ENCODE measurements around the gene NDUFV1.
"Not testable (repeated sequence)": the region's sequence is repeated elsewhere in the genome, so short reads cannot be mapped to it uniquely, and the experiment has no call there.

NDUFV1 gene

DNA sequence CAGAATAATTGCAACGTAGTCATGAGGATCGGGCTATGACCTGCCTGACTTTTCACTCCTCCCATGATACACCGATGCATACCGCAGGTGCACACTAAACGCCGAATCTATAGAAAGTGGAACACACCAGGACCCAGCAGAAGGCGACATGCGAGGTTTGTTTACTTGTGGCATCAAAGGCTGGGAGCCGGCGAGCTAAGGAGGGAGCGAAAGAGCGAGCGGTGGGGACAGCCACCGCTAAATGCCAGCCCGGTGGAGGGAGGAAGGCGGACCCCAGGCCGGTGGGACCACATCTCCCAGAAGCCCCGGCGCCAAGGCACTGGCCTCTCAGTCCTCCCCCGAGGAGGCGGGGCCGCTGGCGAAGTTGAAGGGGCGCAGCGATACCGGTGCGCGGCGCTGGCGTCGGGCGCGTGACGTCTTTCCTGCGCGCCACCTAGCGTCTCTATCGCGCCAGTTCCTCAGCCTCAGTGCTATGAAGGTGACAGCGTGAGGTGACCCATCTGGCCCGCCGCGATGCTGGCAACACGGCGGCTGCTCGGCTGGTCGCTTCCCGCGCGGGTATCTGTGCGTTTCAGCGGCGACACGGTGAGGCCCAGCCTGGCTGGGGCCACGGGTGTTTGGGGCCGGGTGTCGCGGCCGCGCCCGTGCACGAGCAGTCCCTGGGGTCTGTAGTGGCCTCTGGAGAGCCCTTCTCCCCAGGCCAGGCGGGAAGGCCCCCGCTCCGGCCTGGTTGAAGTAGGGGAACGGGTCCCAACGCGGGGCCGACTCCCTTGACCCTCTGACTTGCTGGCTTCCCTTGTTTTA lies at the start of gene NDUFV1:
NDUFV1 (plus strand) TSS at position 445 of the 804 bp plus-strand sequence; CDS start at position 514, 69 bp downstream.
- DNase-seq: peak; percentile 95

DNA sequence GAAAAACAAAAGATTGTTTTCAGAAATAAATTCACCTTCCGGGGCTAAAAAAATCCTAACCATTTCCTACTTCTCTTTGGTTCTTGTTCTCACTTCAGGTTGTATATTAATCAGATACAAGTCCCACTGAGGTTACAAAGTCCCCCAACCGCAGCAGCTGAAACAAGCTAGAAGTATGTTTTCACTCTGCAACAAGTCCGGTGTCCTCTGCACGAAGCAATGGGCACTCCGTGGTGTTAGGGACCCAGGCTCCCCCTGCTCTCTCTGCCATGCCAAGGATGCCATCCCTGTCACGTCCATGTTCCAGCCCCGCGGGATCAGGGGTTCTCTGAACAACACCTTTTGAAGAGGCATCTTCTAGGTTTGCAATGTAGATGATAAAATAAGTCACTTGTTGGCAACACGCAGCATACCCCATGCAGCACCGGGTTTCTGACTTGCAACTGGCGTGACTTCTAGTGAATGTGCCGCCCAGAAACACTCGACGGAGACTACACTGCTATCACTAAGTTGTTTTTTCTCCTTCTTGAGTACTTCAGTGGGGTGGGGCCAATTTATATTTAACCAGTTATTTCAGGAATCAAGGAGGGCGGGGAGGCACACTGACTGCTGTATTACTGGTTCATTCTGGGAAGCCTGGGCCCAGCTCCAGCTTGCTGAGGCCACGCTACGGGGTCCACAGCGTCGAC lies 48.5 kb upstream of the NDUFV1 start:
- no peak for DNase-seq

DNA sequence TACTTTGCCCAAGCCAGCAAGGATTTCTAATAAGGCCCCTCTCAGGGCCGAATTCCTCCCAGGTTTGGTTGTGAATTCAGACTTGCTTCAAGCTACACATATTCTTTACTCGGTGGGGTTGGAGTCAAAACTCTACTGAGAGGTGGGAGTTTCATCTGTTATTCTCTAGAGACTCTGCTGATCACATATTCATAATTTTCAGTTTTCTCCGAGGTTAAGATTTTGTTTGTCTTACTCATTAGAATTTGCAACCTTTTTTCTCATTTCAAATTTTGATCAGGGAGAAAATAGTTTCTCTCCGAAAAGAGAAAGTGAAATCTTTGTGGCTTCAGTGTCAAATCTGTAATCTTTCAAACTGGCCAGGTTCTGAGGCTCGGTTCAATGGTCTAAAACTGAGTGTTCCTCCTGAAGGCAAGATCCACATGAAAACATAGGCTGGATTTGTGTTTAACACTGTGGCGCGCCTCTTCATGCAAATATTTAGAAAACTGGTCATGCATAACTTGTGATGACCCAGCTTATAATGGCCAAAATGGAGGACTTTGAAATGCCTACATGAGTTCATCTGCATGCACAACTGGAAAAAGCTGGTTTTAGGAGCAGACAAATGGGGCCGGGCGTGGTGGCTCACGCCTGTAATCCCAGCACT lies 44.6 kb upstream of the NDUFV1 start:
- no peak for DNase-seq

DNA sequence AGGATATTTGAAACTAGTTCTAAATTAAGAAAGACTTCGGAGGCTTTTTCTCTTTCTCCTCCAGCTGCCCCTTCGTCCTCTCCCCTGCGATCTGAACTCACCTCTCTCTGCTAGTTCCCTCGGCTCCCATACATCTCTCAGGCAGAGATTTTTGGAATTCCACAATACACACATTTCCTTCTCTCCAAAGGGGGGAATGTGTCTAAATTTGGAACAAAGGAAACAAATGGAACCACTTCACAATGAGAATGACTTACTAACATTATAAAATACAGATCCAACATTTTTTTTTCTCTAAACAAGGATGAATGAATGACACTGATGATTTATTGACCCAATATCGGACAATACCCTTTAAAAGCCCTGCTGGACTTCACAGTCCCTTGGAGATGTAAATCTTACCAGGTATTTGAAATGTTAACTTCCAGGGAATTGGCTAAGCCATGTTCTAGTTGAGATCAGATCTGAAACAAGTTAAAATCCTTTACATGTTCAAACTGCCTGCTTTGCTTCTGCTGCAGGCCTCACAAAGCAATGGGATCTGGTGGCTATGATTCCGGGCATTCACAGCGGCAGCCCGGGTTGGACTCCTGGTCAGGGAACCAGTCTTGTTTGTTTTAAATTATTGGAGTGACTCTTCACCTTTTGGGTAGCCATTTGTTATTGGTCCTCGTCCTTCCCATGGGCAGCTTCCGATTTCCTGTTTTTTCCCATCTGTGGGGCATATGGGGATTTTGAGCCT lies 43.6 kb upstream of the NDUFV1 start:
- no peak for DNase-seq

DNA sequence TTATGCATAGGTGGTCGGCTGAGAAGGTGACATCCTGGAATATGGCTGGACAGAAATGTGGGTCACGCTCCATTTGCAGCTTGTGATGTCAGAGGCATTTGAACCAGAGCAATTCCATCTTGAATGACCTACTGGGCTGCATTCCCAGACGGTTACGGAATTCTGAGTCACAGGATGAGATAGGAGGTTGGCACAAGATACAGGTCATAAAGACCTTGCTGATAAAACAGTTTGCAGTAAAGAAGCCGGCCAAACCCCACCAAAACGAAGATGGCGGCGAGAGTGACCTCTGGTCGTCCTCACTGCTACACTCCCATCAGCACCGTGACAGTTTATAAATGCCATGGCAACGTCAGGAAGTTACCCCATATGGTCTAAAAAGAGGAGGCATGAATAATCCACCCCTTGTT lies 43.0 kb upstream of the NDUFV1 start:
- DNase-seq: not testable (repeated sequence)

DNA sequence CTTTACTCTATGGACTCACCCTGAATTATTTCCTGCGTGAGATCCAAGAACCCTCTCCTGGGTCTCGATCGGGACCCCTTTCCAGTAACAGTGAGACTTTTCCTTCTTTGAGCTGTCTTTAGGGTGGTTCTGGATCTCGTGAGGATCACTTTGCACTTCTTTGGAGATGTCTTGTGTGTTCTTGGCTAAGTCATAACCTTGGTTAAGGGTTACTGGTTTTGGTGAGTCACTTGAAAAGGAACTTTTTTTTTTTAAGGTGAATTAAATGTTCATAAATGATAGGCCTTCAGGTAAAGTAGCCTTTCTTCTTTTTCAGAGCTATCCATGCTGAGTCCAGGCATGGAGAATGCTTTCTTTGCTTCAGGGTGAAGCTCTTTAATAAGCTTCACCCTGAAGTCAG lies 42.5 kb upstream of the NDUFV1 start:
- no peak for DNase-seq

DNA sequence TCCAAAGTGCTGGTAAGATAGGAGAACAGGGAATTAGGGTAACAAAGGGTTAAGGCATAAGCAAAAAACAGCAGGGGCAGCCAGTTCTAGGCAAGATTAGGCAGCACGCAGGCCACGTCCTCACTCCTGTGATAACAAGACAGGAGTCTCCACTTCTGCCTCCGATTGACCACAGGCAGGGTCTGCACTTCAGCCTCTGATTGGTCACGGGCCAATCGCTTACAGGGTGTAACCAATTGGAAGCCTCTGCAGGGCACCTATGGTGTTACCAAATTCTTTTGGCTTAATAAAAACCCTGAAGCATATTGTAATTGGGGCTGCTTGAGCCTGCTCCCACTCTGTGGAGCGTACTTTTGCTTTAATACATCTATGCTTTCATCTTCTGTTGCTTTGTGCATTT lies 35.3 kb upstream of the NDUFV1 start:
- DNase-seq: no peak

DNA sequence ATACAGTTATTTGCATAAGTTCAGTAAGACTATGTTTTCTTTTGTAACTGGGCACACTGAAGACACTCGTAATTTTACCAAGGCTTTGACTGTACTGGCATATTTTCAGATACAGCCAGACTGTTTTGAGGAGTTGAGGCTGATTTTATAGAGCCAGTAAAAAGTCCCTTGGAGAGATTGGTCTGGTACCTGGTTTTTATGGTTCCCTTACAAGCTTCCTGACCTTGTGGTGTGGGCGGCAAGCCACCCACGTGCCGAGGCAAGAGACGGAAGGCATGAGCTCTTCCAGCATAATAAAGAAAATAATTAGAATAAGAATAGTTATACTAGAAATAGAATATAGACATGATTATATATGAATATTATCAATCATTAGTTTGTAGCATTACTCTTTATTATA lies 34.4 kb upstream of the NDUFV1 start:
- no peak for DNase-seq

DNA sequence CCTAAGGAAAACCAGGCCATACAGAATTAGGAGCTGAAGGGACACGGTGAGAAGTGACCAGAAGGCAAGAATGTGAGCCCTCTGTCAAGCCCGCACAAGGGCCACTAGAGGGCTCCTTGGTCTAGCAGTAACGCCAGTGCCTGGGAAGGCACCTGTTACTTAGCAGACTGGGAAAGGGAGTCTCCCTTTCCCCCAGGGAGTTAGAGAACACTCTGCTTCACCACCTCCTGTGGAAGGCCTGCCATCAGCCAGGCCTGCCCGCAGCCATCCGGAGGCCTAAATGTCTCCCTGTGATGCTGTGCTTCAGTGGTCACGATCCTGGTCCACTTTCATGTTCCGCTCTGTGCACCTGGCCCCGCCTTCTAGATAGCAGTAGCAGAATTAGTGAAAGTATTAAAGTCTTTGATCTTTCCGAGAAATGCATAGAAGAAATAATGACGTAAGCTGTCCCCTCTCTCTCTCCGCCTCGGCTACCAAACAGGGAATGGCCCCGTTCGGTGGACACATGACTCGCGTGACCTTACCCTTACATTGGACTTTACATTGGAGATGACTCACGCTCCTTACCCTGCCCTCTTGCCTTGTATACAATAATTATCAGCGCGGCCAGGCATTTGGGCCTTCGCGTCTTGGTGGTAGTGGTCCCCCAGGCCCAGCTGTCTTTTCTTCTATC lies 33.9 kb upstream of the NDUFV1 start:
- DNase-seq: peak; percentile 42

DNA sequence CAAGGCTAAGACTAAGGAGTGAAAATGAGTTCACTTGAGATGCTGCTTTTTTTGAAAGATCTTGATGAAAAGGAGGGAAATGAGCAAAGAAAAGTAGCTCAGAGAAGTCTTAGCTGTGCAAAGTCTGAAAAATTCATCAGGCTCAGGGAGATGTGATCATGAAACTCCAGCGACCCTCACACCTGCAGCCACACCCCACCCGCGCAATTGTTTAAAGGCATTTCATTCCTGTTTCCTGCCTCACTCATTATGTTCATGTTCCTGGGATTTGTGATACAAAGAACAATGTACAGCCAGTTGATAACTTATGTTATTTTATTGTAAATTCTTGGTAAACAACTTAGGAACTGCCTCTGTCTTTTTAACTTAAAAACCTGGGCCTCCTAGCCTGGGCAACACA lies 31.8 kb upstream of the NDUFV1 start:
- no peak for DNase-seq

DNA sequence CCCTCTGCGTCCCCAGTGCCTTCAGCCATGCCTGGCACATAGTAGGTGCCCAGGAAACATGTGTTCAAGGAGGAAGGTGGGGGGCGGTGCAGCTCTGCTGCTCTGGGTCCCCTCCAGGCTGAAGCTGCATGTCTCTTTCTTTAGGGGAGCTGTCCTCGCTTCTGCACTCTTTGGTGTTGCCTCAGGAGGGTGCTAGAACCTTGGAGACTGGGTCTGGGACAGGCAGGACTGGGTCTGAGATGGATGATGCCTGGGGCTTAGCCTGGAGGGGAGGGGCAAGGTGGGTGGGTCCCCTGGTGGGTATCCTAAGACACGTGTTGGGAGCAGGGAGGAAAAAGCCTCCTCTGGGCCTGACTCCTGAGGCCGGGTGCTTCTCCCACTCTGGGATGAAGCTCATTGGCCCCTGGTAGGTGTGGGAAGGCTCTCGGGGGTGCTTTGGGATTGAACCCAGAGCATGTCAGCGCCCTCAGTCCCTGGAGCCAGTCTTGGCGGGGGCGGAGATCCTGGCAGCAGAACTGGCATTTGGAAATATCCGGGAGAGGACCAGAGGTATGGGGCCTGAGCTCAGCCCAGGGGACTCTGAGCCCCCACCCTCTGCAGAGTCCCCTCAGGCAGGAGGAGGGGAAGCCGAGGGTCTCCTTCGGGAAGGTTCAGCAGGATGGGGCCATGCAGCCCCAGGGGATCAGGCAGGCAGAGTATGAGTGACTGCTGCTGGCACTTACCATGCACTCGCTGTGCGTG lies 29.8 kb upstream of the NDUFV1 start:
- DNase-seq: no peak

DNA sequence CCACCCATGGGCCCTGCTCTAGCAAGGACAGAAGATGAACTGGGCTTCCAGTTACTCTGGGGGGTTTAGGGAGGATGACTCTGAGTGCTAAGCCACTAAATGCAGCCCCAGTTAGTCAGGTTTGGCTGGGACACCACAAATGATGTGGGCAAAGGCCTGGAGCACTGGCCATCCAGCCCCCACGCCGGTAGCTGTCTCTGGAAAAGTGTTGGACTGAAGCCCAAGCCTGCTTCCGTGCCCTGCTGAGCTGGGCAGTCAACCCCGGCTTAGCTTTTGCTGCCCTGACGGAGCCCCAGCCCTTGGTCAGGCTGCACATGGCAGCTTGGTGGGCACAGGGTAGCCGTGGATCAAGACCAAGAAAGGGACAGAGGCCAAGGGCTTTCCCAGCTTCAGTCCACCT lies 28.8 kb upstream of the NDUFV1 start:
- no peak for DNase-seq

DNA sequence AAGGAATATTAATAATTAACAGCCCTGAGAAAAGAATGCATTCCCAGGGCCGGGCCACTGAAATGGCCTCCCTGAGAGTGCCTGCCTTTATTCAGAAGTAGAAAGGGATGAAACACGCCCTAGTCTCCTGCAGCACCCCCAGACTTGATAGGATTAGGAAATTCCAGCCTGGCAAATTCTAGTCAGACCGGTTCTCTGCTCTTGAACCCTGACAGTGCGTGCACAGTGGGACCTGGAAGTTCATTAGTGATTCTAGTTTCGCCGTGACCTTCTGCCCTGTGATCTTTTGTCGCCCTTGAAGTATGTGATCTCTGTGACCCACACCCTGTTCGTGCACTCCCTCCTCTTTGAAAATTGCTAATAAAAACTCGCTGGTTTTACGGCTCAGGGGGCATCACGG lies 25.3 kb upstream of the NDUFV1 start:
- DNase-seq: no peak

DNA sequence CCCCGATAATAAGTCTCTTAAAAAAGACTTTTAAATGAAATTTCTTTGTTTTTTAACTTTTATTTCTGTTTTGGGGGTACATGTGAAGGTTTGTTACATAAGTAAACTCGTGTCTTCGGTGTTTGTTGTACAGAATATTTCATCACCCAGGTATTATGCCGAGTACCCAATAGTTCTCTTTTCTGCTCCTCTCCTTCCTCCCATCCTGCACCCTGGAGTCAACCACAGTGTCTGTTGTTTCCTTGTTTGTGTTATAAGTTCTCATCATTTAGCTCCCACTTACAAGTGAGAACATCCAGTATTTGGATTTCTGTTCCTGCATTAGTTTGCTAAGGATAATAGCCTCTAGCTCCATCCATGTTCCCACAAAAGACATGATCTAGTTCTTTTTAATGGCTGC lies 24.7 kb upstream of the NDUFV1 start:
- no peak for DNase-seq

DNA sequence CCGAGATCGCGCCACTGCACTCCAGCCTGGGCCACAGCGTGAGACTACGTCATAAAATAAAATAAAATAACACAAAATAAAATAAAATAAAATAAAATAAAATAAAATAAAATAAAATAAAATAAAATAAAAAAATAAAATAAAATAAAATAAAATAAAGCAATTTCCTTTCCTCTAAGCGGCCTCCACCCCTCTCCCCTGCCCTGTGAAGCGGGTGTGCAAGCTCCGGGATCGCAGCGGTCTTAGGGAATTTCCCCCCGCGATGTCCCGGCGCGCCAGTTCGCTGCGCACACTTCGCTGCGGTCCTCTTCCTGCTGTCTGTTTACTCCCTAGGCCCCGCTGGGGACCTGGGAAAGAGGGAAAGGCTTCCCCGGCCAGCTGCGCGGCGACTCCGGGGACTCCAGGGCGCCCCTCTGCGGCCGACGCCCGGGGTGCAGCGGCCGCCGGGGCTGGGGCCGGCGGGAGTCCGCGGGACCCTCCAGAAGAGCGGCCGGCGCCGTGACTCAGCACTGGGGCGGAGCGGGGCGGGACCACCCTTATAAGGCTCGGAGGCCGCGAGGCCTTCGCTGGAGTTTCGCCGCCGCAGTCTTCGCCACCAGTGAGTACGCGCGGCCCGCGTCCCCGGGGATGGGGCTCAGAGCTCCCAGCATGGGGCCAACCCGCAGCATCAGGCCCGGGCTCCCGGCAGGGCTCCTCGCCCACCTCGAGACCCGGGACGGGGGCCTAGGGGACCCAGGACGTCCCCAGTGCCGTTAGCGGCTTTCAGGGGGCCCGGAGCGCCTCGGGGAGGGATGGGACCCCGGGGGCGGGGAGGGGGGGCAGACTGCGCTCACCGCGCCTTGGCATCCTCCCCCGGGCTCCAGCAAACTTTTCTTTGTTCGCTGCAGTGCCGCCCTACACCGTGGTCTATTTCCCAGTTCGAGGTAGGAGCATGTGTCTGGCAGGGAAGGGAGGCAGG lies 23.2 kb upstream of the NDUFV1 start, which contains the start of gene GSTP1:
GSTP1 (plus strand) TSS at position 566 of the 958 bp plus-strand sequence; CDS start at position 598, 32 bp downstream.
- DNase-seq: peak; percentile 74

DNA sequence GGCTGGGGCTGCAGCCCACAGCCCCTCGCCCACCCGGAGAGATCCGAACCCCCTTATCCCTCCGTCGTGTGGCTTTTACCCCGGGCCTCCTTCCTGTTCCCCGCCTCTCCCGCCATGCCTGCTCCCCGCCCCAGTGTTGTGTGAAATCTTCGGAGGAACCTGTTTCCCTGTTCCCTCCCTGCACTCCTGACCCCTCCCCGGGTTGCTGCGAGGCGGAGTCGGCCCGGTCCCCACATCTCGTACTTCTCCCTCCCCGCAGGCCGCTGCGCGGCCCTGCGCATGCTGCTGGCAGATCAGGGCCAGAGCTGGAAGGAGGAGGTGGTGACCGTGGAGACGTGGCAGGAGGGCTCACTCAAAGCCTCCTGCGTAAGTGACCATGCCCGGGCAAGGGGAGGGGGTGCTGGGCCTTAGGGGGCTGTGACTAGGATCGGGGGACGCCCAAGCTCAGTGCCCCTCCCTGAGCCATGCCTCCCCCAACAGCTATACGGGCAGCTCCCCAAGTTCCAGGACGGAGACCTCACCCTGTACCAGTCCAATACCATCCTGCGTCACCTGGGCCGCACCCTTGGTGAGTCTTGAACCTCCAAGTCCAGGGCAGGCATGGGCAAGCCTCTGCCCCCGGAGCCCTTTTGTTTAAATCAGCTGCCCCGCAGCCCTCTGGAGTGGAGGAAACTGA lies 22.4 kb upstream of the NDUFV1 start:
- DNase-seq: no peak

DNA sequence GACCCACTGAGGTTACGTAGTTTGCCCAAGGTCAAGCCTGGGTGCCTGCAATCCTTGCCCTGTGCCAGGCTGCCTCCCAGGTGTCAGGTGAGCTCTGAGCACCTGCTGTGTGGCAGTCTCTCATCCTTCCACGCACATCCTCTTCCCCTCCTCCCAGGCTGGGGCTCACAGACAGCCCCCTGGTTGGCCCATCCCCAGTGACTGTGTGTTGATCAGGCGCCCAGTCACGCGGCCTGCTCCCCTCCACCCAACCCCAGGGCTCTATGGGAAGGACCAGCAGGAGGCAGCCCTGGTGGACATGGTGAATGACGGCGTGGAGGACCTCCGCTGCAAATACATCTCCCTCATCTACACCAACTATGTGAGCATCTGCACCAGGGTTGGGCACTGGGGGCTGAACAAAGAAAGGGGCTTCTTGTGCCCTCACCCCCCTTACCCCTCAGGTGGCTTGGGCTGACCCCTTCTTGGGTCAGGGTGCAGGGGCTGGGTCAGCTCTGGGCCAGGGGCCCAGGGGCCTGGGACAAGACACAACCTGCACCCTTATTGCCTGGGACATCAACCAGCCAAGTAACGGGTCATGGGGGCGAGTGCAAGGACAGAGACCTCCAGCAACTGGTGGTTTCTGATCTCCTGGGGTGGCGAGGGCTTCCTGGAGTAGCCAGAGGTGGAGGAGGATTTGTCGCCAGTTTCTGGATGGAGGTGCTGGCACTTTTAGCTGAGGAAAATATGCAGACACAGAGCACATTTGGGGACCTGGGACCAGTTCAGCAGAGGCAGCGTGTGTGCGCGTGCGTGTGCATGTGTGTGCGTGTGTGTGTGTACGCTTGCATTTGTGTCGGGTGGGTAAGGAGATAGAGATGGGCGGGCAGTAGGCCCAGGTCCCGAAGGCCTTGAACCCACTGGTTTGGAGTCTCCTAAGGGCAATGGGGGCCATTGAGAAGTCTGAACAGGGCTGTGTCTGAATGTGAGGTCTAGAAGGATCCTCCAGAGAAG lies 21.6 kb upstream of the NDUFV1 start:
- DNase-seq: no peak

DNA sequence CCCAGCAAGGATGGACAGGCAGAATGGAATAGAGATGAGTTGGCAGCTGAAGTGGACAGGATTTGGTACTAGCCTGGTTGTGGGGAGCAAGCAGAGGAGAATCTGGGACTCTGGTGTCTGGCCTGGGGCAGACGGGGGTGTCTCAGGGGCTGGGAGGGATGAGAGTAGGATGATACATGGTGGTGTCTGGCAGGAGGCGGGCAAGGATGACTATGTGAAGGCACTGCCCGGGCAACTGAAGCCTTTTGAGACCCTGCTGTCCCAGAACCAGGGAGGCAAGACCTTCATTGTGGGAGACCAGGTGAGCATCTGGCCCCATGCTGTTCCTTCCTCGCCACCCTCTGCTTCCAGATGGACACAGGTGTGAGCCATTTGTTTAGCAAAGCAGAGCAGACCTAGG lies 20.8 kb upstream of the NDUFV1 start:
- DNase-seq: no peak
